HG03575 (cell line): ENCODE data around the gene SRRM4.
"Not testable (repeated sequence)": the region's sequence is repeated elsewhere in the genome, so short reads cannot be mapped to it uniquely, and the experiment has no call there.

Experiments used
- ATAC-seq: cut with Tn5 transposase; IDR thresholded peaks from one replicate; pipeline ENCODE4 v1.9.1; 2021; ENCODE audit not compliant: unreplicated experiment, insufficient number of reproducible peaks, low FRiP score; ENCODE audit errors: extremely low read depth

SRRM4 gene

DNA sequence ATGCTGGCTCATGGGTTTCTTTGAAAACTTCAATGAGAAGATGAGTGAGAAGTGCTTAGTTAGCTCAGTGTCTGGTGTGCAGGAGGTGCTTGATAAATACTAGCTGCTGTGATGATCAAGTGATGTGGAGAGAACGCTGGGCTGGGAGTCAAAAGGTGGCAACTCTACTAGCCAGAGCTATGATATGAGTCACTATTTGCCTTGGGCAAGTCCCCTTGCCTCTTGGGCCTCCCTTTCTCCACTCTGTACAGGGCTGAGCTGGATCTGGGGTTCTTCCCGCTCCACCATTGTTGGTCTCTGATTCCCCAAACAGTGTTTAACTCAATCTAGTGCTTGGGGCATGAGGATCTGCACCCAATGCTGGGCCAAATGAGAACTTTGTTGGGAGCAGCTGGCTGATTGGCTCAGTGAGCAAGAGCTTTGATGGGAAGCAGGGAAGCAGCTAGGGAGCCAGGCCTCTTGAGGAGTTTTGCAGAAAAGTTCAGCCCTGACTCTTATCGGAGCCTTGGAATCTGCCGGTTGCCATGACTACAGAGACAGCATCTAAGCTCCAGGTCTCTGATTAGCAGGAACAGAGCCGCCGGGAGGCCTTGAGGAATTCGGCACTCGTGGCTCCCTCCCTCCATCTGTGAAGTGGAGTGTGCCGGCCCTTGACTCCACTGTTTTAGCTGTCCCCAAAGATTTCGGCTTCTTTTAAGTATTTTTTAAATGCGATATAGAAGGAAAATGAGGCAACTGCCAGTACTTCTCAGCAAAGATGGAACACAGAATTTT lies 115.3 kb downstream of the SRRM4 start:
- no peak for ATAC-seq

DNA sequence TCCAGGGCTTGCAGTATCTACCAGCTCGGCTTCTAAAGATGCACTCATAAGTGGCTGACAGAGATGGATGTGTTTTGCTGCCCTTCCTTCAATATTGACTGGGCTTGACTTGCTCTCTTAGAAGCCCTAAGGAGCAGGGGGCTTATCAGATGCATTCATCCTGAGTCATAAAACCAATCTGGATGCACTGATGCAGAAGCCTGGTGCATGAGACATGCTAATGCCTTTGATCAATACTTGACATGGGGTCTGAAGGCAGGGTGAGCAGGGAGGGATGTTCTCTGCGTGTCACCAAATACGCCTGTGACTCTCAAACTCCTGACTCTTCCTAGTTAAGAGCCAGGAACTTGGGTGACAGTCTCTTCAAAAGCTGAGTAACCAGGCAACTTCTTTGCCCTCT lies 119.6 kb downstream of the SRRM4 start:
- no peak for ATAC-seq

DNA sequence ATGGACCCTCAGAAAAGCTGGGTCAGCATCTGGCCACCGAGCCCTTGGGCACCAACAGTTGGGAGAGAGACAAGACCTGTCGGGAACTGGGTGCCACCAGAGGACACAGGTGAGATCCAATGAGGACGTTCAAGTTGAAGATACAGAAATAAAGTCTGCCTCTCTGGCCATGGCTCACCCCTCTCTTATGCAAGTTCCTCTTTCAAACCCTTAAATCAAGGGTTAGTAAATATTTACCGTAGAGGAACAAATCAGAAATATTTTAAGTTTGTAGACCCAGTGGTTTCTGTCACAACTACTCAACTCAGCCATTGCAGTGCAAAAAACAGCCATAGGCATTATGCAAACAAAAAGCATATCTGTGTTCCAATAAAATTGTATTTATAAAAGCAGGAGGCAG lies 120.9 kb downstream of the SRRM4 start:
- no peak for ATAC-seq

DNA sequence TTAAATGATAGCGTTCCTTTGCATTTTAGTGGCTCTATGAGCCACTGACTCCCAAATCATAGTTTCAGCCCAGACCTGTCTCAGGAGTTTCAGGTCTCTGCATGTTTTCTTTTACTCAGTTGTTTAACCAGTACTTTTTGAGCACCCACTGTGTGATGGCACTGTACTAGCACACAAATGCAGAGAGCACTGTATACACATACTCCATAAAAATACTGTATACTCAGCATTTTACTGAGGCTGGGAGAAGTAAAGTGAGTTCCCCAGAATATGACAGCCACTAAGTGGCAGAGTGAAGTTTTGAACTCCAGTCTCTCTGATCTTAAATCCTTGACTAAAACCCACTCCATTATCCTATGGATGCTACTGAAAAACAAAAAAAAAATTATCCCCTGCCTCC lies 121.4 kb downstream of the SRRM4 start:
- ATAC-seq, result no peak

DNA sequence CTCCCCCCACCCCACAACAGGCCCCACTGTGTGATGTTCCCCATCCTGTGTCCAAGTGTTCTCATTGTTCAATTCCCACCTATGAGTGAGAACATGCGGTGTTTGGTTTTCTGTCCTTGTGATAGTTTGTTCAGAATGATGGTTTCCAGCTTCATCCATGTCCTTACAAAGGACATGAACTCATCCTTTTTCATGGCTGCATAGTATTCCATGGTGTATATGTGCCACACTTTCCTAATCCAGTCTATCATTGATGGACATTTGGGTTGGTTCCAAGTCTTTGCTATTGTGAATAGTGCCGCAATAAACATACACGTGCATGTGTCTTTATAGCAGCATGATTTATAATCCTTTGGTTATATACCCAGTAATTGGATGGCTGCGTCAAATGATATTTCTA lies 123.6 kb downstream of the SRRM4 start:
- ATAC-seq, result not testable (repeated sequence)

DNA sequence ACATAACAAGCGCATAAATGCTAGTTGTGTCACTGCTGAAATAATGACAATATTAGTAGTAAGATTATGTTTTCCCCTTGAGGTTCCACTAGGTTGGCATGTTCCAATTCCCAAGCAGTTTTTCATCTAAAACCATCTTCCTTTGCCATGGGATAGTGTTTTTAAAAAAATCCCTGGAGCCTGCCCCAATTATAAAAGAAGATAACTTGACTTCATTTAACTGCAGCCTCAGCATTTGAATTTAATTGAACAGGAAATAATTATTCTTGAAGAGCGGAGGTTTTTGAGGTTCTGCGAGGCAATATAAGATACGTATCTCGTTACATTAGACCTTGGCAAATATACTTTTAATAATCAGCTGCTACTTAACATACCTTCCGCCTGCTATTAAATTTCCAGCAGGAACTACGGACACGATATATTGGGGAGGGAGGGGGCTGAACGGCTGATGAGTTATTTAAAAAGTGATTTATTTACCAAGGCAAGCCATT lies 132.2 kb downstream of the SRRM4 start:
- no peak for ATAC-seq

DNA sequence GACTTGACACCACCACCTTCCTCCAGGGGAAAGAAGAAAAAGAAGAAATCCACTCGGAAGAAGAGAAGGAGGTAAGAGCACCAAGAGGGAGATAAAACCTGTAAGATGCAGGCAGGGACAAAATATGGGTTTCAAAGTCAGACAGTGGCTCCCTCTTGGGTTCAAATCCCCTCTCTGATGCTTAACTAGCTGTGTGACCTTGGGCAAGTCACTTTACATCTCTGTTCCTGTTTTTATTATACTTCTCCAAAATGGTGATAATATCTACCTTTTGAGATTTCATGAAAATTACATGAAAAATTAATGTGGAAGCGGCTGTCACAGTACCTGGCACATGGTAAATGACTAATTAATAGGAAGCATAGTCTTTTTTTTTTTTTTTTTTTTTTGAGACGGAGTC lies 133.0 kb downstream of the SRRM4 start:
- no peak for ATAC-seq

DNA sequence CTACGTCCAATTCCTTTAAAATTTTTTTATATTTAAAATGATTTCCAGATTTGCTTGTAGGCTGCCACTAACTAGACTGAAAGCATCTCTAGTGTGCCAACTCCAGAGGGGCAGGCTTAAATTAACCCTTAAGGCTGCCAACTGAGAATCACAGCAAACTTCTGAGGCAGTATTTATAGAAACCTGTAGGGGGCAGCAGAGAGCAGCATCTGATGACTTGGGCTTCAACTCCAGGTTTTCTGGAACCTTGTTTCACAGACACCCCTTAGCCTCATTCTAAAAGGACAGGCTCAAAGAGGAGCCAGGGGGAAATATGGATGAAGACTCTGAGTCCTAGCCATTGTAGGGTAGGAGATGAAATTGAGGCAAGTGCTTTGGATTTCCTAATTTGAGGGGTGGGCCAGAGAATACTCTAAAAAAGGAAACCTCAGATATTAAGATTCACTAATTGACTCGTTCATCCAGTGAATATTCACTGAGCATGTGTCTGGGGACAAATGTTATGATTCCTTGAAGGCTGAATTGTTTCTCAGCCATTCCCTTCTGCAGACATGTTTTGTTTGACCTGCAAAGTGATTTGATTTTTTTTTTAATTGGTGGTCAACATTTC lies 134.1 kb downstream of the SRRM4 start:
- ATAC-seq, result no peak

DNA sequence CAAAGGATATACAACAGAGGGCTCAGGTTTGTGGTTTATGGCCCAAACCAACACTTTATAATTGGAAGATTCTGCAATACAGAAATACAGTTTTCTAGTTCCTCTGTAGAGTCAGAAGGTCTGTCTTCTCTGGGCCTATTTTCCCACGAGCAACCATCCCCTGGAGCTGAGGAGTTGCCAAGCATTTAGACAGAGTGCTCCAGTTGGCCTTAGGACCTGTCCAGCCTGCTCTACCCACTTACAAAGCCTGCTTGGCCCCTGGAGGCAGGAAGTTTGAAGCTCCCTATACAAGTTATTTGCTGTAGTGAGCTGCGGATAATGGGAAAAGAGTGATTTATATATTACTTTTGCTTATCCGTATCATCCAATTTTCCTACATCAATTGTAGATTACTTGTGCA lies 136.6 kb downstream of the SRRM4 start:
- ATAC-seq, result no peak

DNA sequence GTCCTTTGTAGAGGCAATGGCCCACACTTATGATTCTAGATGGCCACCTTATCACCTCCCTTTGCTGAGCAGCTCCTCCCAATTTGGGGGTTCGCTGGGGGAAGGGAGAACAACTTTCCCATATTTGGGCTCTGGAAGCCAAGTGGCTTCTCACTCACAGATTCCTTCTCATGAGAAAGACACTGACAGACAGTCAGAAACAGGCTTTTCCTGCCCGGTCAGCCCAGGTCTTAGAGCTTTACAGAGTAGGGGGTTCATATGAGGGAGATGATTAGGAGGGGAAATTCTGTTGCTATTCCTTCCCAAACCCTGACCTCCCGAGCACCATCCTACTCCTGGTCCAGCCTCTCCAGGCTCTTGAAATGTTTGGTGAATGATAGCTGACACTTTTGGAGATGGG lies 137.3 kb downstream of the SRRM4 start:
- ATAC-seq, result no peak

DNA sequence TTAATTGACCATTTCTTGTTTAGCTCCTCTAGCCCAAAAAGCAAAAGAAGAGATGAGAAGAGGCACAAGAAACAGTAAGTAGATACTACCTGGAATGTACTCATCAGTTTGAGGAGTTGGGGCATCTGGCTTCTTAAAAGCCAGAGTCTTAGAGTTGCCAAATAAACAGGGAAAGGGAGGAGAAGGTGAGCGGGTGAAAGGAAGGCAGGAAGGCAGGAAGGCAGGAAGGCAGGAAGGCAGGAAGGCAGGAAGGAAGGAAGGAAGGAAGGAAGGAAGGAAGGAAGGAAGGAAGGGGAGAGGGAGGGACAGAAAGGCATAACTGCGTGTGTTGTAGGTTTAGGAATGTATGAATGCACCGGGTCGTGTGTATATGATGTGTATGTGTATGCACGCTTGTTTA lies 140.7 kb downstream of the SRRM4 start:
- no peak for ATAC-seq

DNA sequence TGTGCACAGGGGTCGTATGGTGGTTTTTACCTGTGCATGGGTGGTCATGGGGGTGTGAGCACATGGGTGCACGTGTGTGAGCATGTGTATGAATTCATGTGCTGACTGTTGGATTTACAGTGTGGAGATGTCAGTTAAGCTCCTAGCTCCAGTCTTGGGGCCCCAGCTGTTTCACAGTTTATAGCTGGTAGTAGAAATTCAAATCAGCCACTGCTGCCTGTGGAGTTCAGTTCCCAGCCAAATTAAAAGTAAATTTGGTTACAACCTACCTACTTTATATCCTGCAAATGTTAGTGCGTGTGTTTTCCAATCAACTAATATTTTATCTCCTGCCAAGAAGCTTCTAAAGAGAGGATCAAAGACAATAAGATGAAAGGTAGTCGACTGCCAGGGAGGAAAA lies 141.4 kb downstream of the SRRM4 start:
- ATAC-seq, result no peak

DNA sequence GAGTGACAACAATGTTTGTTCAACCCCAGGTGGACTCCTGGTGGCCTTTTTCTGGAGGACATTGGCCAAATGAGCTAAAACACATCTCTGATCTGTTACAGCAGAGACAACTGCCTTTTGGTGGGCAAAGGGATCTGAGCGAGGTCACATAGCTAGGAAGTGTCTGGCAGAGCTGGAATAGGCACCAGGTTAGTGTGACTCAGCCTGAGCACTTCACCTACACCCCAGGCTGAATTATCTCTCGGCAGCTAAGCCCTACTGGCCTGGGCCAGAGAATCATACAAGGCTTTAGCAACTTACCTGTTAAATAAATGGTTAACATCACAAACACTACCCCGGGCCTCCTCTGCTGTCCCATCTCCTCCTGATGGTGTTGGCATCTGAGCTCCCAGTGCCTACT lies 147.2 kb downstream of the SRRM4 start:
- no peak for ATAC-seq

DNA sequence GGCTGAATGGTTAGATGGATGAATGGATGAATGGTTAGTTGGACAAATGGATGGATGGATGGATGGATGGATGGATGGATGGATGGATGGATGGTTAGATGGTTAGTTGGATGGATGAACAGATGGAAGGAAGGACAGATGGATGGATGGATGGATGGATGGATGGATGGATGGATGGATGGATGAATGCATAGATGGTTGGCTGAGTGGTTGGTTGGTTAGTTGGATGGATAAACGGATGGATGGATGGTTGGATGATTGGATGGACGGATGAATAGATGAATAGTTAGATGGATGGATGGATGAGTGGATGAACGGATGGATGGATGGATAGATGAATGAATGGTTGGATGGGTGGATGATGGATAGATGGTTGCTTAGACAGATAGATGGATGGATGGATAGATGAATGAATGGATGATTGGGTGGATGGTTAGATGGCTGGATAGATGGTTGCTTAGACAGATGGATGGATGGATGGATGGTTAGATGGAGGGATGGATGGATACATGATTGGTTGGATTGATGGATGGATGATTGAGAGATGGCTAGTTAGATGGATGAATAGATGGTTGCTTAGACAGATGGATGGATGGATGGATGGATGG lies 148.6 kb downstream of the SRRM4 start:
- ATAC-seq, result no peak

DNA sequence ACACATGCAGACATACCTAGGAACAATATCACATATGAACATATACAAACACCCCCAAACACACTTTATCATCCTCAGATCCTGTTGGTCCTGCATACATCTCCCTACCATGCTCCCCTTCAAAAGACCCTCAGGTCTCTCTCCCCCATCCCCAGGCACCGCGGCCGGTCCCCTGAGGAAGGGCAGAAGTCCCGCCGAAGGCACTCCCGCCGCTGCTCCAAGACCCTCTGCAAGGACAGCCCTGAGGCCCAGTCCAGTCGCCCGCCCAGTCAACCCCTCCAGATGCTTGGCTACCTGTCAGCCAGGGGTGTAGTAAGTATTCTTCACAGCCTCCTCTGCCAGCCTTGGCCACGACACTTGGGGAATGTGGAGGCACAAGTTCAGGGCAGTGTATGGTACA lies 149.2 kb downstream of the SRRM4 start:
- no peak for ATAC-seq

DNA sequence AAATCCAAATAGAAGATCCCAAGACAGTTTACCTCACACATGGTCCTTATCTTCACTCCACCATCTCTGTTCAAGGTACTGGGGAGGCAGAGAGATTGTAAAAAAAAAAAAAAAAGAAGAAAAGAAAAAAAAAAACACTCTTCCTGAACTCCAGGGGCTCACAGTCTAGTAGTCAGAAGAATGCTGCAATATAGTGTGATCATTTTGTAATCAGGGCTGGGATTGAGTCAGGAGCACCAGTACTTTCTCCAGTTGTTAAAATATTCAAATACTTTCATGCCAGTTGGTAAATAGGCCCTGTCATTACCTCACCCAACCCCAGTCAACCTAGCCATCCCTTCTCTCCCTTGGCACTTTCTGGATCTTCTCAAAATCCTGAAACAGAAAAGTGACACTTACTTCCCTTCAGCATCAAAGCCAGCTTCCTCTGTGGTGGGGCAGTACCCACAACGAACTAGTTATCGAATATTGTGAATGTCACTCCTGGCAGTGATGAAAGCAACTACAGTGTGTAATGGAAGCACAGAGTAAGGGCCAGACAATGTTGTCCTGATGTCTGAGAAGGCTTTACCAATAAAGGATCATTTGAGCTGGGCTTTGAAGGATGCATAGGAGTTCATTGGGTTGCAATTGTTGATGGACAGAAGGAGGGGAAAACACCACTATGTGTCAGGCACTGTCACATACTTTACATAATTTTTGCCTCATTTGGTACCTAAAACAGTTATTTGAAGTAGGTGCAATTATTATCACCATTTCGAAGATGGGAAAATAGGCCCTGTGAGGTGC lies 153.1 kb downstream of the SRRM4 start:
- ATAC-seq, result no peak

DNA sequence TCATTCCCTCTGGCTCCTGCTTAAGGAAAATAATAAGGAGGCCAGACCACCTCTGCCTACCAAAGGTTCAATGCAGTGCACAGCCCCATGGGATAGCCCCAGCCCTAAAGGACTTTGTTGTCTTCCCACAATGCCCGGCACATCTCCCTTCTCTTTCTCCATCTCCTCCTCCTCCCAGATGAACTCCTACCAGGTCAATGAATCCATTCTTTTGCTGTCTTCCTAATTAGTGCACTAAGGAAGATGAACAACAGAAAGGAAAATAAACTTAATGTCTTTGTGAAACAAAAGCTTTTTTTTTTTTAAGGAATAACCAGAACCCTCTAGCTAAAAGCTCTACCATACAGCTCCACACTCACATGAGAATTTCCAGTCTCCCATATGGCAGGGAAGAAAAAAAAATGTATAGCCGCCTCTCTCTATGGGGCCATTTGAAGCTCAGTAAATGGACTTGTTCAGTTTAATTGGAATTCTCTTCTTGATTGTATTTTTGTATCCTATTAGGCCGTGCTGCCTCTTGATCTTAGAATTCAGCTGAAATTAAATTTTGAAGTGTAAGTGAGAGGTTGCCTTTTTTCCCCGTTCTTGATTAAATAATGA lies 155.6 kb downstream of the SRRM4 start:
- ATAC-seq, result no peak

DNA sequence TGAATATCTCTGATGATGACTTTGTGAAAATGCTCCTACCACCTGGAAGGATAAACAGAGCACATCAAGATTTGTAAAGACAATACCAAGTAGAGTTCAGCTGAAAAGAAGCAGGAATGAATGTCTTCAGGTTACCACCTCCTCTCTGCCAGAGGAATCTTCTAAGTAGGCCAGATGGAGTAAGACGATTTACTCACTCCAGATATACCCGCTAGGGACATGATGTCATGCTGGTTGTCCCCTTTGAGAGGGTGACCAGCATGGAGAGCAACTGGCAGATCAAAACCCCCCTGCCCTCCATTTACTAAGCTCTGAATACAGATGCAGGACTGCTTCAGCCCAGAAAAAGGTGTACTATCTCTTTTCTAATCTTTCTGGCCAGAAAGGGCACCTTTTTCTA lies 158.1 kb downstream of the SRRM4 start:
- no peak for ATAC-seq

DNA sequence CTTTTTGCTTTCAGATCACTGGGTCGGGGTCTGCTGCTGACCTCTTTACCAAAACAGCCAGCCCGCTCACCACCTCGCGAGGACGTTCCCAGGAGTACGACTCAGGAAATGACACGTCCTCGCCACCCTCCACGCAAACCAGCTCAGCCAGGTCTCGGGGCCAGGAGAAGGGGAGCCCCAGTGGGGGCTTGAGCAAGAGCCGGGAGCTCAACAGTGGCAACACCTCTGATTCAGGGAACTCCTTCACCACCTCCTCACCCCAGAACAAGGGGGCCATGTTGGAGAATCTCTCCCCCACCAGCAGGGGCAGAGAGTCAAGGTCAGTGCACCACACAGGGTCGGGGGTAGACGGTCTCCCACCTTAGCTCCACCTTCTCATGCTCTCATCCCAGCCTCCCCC lies 164.0 kb downstream of the SRRM4 start:
- ATAC-seq, result no peak
